ENCODE results near the gene MAPRE3. TPM values are rescaled to one million over a fixed set of nuclear protein-coding genes. Genes with fewer than 3 reads are reported as not detected.

The MAPRE3 gene
- total and polyA plus RNA-seq, 11 donors: 27.4 to 65.0 (median 42.3) TPM

GRCh38 chr2:26993768-26994167 lies 23.3 kb downstream of the MAPRE3 start:
- Histone ChIP-seq H3K27me3 (no peaks in the 10 kb centered on the region), H3K9me3 (no peaks in the 10 kb centered on the region), H3K36me3 (peaks cover 0 to 3% (median 0%) of the 10 kb centered on the region in 9 donors), H3K27ac (no peak overlapping the region), H3K4me1 (no peaks in the 10 kb centered on the region), H3K4me3 (no peak overlapping the region)
- intact Hi-C loops (cut with DNase I): no loop called here
- ATAC-seq (no peak), DNase-seq (no peak)
- TF ChIP-seq POLR2A (IDR thresholded peaks at IDR 0.05) (no peak), CTCF (IDR thresholded peaks at IDR 0.05) (no peak)
- 87 to 90% (median 89%) methylated on average over 1 of the region's 1 CpG for whole genome bisulfite sequencing, 4 donors

DNA sequence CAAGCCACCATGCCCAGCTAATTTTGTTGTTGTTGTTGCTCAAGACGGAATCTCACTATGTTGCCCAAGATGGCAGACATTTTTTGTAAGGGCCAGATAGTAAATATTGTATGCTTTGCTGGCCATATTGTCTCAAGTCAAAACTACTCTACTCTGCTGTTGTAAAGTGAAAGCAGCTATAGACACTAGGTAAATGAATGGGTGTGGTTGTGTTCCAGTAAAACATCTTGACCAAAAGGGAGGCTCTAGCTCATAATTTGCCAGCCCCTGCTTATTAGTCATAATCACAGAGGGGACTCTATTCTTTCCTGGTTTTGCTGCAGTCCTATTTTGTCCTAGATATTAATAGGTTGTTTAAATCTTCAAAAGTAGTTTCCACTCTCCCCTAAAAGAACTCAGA lies 24.5 kb downstream of the MAPRE3 start:
- DNase-seq (no peak), ATAC-seq (no peak)
- 90 to 100% (median 94%) methylated on average over 1 of the region's 1 CpG for WGBS, 4 donors
- Histone ChIP-seq H3K4me3 (no peak overlapping the region), H3K36me3 (peaks cover 0 to 3% (median 0%) of the 10 kb centered on the region in 9 donors), H3K27ac (no peak overlapping the region), H3K4me1 (no peaks in the 10 kb centered on the region), H3K27me3 (no peaks in the 10 kb centered on the region), H3K9me3 (no peaks in the 10 kb centered on the region)
- intact Hi-C loops (cut with DNase I): no loop called here
- TF ChIP-seq CTCF (IDR thresholded peaks at IDR 0.05): no peak
- no peak for TF ChIP-seq POLR2A (IDR thresholded peaks at IDR 0.05)

GRCh38 chr2:26997394-26997793 lies 27.0 kb downstream of the MAPRE3 start:
- intact Hi-C loops (cut with DNase I): no loop called here
- Histone ChIP-seq H3K36me3 (peaks cover 0 to 3% (median 0%) of the 10 kb centered on the region in 9 donors), H3K9me3 (no peaks in the 10 kb centered on the region), H3K27ac (no peak overlapping the region), H3K4me1 (no peaks in the 10 kb centered on the region), H3K4me3 (no peak overlapping the region), H3K27me3 (no peaks in the 10 kb centered on the region)
- DNase-seq (no peak), ATAC-seq (no peak)
- no peak for TF ChIP-seq POLR2A (IDR thresholded peaks at IDR 0.05)
- no peak for TF ChIP-seq CTCF (IDR thresholded peaks at IDR 0.05)
- WGBS, 4 donors: 76 to 83% (median 77%) methylated on average over 10 of the region's 10 CpGs

DNA sequence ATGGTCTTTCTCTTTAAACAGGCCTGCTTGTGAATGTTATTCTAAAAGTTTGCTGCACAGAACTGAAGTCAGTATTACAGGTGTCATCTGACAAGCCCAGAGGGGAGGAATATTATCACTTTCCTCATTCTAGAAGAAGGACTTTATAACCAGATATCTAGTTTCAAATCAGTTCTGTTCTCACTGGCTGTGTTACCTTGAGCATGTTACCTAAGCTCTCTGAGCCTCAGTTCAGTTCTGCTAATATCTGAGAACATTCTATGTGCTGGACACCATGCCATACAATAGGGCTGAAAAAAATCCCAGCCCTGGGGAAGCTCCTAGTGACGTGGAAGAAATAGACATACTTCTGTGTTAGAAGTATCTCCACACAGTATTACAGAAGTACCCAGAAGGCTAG lies 27.9 kb downstream of the MAPRE3 start:
- Histone ChIP-seq H3K4me1 (no peaks in the 10 kb centered on the region), H3K27ac (no peak overlapping the region), H3K4me3 (no peak overlapping the region), H3K27me3 (no peaks in the 10 kb centered on the region), H3K9me3 (no peaks in the 10 kb centered on the region), H3K36me3 (peaks cover 0 to 3% (median 0%) of the 10 kb centered on the region in 9 donors)
- no peak for TF ChIP-seq POLR2A (IDR thresholded peaks at IDR 0.05)
- TF ChIP-seq CTCF (IDR thresholded peaks at IDR 0.05): no peak
- WGBS, 4 donors: 83 to 92% (median 86%) methylated on average over 1 of the region's 1 CpG
- intact Hi-C loops (cut with DNase I): no loop called here
- ATAC-seq (no peak), DNase-seq (no peak)
